GM19099 (cell line): ENCODE results near the gene MAPK14.

Source experiments
- POLR2A ChIP-seq: IDR thresholded peaks from 3 replicates; pipeline ENCODE4 v1.6.1; 2011; ENCODE audit warnings: low read depth; ENCODE audit not compliant: insufficient read length; ENCODE audit errors: extremely low read depth

MAPK14 gene

DNA sequence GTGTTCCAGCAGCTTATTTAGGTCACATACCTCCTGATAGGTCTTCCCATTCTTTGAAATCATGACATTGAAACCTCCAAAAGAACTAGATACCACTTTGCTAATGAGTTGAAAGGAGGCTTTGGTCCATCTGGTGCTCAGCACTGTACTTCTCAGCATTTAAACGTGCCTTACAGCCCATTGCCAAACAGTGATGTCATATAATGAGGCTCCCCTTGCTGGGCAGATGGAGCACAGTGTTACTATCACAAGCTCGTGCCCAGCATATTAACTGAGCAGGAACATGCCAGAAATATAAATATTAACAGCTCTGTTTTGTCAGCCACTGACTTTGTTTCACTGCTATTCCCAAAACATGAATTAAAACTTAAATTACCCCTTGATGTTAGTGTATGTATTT is 77.2 kb downstream of the MAPK14 start:
- no peak for TF ChIP-seq POLR2A

DNA sequence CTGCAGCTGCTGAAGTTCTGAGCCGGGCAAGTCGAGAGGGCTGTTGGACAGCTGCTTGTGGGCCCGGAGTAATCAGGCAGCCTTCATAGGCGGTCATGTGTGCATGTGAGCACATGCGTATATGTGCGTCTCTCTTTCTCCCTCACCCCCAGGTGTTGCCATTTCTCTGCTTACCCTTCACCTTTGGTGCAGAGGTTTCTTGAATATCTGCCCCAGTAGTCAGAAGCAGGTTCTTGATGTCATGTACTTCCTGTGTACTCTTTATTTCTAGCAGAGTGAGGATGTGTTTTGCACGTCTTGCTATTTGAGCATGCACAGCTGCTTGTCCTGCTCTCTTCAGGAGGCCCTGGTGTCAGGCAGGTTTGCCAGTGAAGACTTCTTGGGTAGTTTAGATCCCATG is 81.5 kb downstream of the MAPK14 start:
- no peak for TF ChIP-seq POLR2A

DNA sequence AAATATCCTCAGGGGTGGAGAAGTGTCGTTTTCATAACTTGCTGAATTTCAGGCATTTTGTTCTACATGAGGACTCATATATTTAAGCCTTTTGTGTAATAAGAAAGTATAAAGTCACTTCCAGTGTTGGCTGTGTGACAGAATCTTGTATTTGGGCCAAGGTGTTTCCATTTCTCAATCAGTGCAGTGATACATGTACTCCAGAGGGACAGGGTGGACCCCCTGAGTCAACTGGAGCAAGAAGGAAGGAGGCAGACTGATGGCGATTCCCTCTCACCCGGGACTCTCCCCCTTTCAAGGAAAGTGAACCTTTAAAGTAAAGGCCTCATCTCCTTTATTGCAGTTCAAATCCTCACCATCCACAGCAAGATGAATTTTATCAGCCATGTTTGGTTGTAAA is 82.4 kb downstream of the MAPK14 start:
- no peak for TF ChIP-seq POLR2A

DNA sequence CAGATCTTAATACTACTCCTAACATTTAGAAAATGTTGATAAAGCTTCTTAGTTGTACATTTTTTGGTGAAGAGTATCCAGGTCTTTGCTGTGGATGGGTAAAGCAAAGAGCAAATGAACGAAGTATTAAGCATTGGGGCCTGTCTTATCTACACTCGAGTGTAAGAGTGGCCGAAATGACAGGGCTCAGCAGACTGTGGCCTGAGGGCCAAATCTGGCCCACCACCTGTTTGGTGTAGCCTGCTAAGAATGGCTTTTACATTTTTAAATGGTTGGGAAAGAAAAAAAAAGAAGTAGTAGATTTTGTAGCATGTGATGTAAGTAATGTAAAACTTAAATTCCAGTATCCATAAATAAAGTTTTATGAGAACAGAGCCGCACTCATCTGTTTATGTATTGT is 83.3 kb downstream of the MAPK14 start:
- no peak for TF ChIP-seq POLR2A

DNA sequence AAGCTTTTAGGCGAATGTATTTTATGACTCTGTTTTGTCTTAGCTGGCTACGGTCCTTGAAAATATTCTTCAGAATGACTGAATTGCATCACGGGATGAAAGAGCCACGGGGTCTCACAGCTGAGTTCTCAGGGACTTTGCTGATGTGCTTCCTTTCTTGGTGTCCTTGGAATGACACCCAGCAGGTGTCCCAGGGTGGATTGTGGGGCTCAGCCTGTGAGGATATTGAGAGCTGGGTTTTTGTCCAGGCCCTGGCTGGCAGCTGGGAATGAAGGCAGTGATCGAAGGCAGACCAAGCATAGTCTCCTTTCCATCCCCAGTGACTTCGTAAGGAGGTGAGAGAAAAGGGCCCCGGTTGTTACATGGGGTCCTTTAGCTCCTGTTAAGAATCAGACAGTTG is 83.9 kb downstream of the MAPK14 start:
- TF ChIP-seq POLR2A, result no peak

DNA sequence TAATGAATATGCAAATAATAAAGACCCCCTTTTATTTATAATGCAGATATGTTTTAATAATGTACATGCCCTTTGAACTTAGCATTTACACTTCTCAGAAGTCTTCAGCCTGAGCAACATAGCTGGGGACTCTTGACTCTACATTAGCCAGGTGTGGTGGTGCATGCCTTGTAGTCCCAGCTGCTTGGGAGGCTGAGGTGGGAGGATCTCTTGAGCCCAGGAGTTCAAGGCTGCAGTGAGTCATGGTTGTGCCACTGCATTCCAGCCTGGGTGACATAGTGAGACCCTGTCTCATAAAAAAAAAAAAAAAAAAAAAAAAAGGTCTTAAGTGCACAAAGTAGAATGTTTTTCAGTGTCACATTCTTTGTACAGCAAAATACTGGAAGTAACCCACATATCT is 85.4 kb downstream of the MAPK14 start:
- TF ChIP-seq POLR2A, result no peak

DNA sequence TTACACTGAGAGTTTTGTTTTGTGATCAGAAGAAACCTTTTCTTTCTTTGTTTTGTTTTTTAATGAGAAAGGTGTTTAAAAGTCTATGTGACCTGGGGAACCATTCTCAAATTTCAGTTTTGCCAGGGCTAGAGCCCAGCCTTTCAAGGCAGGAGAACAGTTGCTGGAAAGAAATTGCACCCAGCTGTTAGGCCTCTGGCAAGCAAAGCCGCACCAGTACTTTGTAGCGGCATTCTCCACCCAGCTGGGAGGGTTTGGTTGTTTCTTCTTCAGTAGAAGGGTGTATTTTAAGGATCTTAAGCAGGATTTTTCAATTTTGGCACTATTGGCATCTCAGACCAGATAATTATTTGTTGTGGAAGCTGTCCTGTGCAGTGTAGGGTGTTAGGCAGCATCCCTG is 86.1 kb downstream of the MAPK14 start:
- TF ChIP-seq POLR2A, result no peak

DNA sequence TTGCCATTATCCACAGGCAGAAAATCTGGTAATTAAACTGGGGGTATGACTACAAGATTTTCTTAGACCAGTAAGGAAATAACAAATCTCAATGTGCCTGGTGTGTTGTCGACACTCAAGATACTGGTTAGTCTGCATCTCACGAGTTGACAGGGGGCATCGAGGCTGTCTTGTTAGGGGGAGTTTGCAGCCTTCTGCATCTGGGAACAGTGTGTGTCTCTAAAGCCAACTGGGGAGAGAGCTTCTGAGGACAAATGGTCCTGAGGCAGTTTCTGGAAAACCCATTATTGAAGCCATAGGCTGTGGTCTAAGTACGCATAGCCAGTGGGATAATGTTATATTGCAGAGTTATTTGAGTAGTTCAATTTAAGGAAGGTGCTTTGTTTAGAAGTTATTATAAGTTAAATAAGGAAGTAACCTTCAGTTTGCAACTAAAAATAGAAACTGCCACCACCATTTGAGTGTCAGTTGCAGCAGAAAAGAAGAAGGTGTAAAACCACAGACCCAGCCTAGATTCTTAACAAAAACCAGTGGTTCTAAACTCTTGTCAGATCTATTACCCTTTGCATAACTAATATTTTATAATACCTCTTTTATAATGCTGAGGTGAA is 87.3 kb downstream of the MAPK14 start:
- no peak for TF ChIP-seq POLR2A

DNA sequence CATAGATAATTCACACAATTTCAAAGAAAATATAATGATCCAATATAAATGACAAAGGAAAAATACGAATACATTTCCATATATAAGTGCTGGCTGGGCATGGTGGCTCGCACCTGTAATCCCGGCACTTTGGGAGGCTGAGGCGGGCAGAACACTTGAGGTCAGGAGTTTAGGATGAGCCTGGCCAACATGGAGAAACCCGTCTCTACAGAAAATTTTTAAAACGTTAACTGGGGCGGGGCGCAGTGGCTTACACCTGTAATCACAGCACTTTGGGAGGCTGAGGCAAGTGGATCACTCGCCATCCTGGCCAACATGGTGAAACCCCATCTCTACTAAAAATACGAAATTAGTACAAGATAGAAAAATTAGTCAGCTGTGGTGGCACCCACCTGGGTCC is 87.8 kb downstream of the MAPK14 start:
- TF ChIP-seq POLR2A, result no peak

DNA sequence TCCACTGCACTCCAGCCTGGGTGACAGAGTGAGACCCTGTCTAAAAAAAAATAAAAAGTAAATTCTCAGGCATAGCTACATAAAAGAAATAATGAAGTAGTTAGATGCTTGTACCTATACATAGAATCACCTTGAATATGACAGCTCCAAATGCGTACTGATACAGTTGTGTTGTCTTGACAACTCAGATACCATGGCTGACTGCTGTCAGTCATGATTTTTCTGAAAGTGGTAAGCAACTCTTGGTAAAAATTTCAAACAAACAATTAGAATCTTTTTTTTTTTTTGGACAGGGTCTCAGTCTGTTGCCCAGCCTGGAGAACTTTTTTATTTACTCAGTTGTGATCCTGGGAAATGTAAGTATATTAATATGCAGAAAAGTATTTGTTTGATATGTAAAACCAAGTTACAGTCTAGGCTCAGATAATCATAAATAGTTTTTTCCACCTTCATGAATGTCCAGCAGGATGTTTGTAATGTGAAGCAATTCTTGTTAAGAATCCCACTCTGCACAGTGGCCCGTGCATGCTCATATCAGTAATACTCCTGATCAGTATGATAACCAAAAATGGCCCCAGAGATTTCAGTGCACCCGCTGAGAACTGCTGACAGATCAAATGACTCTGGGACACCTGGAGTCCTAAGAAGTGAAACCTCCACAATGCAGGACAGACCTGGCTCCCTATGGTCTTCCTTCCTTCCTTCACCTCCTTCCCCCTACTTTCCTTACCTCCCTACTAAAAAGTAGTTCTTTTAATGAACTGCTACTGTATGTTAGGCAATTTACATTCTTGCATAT is 88.7 kb downstream of the MAPK14 start:
- TF ChIP-seq POLR2A, result no peak

DNA sequence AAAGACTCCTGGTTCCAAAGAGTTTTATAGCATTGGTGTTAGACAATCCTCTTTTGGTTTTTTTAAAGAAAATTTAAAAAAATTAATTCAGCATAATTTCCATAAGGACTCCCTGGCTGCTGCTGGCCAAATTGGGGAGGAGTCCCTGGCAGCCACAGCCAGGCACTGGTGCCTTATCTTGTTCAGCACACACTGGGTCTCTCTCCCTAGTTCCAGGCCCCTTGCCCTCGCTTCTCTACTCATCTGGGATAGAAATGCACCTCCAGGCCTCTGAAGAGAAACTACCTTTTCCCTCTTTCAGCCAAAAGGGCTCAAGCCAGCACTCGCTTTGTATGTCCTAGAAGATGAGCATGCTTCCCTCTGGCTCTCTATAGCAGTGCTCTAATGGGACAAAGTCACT is 89.3 kb downstream of the MAPK14 start:
- no peak for TF ChIP-seq POLR2A

DNA sequence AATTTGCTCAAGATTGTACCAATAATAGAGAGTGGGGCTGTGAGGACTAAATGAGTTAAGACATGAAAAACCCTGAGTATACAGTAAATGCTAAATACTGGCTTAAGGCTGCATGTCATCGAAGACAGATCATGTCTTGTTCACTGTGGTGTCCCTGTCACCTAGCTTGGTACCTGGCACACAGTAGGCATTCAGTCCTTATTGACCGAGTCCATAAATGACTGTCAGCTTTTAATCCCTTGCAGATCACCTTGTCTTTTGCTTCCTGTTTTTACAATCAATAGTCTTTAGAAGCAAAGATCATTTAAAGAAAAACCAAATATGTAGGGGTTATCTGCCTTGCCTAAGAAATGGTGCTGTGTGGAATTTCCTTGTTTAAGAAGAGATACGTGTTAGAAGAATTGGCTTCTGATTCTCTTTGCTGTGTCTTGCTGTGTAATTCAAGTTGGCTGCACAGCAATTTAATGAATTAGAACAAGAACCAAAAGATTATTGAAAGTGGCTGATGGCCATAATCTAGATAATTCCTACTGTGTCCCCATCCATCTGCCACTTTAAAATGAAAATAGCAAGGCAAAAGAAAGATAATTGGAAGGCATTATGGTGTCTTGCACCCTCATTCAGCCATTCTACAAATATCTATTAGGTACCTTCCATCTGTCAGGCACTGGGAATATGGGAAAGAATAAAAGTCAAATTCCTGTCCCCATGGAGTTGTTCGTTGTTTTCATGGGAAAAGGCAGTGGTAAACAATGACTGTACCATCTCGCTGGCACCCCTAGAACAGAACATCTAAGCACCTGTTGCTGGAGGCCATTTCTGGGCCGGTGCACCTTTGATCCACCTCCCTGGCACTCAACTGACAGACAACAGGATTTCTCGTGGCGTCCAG is 90.3 kb downstream of the MAPK14 start:
- no peak for TF ChIP-seq POLR2A

DNA sequence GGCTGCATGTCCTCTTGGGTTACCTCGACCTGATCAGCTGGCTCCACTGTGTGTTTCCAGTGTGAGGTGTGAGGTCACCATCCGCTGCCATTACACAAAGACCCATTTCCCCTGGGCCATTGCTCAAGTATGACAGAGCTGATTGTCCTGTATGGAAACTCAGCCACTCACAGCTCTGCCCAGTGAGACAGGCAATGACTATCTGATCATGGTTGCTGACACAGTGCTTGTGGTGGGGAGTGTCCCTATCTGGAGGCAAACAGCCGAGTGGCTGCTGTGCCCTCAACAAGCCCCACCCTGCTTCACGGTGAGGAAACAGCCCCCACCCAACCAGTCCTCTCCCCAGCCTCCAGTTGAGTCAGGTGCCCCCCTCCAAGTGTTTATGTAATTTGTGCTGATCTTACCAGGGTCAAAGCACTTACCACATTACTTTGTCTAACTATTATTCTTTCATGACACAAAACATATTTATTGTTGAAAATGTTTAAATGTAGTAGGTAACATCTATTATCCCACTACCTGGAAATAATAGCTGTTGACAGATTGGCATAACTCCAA is 91.0 kb downstream of the MAPK14 start:
- no peak for TF ChIP-seq POLR2A

DNA sequence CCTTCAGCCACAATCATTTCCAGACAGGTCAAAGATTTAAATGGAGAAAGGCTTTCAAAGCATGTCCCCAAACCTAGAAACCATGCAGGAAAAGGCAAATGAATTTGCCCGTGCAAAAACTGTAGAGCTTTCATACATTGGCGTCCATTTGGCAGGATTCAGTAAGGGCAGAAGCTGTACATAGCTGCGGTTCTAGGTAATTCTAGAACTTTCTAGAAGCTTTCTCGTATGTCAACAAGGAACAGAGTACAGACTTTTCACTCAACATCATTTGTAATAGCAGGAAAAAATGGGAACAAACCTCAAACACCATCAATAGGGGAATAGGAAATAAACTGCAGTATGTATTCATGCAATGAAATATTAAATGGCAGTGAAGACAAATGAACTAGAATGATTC is 91.6 kb downstream of the MAPK14 start:
- TF ChIP-seq POLR2A, result no peak

DNA sequence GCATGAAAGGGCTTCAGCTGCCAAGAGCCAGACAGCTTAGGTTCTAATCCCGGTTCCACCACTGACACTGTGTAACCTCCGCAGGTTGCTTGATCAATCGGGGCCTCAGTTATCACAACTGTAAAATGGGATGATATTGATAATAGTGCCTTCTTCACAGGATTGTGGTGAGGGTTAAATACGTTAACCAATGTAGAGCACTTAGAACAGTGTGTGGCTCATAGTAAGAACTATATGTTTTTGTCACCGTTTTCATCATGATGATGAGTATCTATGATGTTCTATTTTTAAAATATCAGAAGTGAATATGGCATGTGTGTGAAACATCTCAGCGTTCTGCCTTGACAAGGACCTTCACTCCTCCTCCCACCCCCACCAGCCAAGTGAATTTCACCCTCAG is 92.4 kb downstream of the MAPK14 start:
- TF ChIP-seq POLR2A, result no peak
